ENCODE results near the gene ORMDL3. TPM values are rescaled to one million over a fixed set of nuclear protein-coding genes. Genes with fewer than 3 reads are reported as not detected.

The ORMDL3 gene
- polyA plus RNA-seq, 4 donors = 60.7 to 75.3 (median 72.0) TPM

Other genes starting within 250 kb of the ORMDL3 start
- gene PGAP3, start 239.5 kb downstream of the ORMDL3 start, polyA plus RNA-seq = 10 to 100 TPM; 20.6 to 41.1 (median 28.6) TPM
- gene ERBB2, start 227.5 kb downstream of the ORMDL3 start, polyA plus RNA-seq = 100 to 1,000 TPM in 1 of 4 donors, 10 to 100 TPM in 3; 43.0 to 208 (median 69.7) TPM
- 100 to 1,000 TPM in 2 of 4 donors, 10 to 100 TPM in 2; 51.5 to 155 (median 114) TPM for gene MIEN1, start 197.1 kb downstream of the ORMDL3 start, polyA plus RNA-seq
- gene GRB7, start 189.7 kb downstream of the ORMDL3 start, polyA plus RNA-seq = 10 to 100 TPM; 10.9 to 42.4 (median 13.0) TPM
- gene IKZF3, start 63.3 kb downstream of the ORMDL3 start, polyA plus RNA-seq = 1 to 10 TPM in 3 of 4 donors, under 1 TPM in 1; 0.67 to 1.6 (median 1.4) TPM
- gene ZPBP2, start 59.4 kb downstream of the ORMDL3 start, polyA plus RNA-seq = not detected
- gene GSDMB, start 9.0 kb downstream of the ORMDL3 start, polyA plus RNA-seq = 100 to 1,000 TPM in 3 of 4 donors, 10 to 100 TPM in 1; 31.9 to 255 (median 165) TPM
- gene LRRC3C, start 131 bp upstream of the ORMDL3 start, polyA plus RNA-seq = under 1 TPM in 1 of 4 donors, not detected in 3; 0.10 TPM
- under 1 TPM in 3 of 4 donors, not detected in 1; 0.04 to 0.63 (median 0.54) TPM for gene GSDMA, start 35.4 kb upstream of the ORMDL3 start, polyA plus RNA-seq
- gene PSMD3, start 53.2 kb upstream of the ORMDL3 start, polyA plus RNA-seq = 10 to 100 TPM; 43.6 to 93.6 (median 62.3) TPM
- gene CSF3, start 87.8 kb upstream of the ORMDL3 start, polyA plus RNA-seq = 1 to 10 TPM in 2 of 4 donors, not detected in 2; 2.0 to 2.8 TPM
- 10 to 100 TPM; 43.0 to 72.0 (median 57.1) TPM for gene MED24, start 126.8 kb upstream of the ORMDL3 start, polyA plus RNA-seq
- 10 to 100 TPM; 22.4 to 67.5 (median 43.4) TPM for gene THRA, start 135.4 kb upstream of the ORMDL3 start, polyA plus RNA-seq
- gene NR1D1, start 173.0 kb upstream of the ORMDL3 start, polyA plus RNA-seq = 10 to 100 TPM in 2 of 4 donors, 1 to 10 TPM in 2; 2.7 to 25.1 (median 12.1) TPM
- gene MSL1, start 194.4 kb upstream of the ORMDL3 start, polyA plus RNA-seq = 100 to 1,000 TPM in 1 of 4 donors, 10 to 100 TPM in 3; 53.1 to 120 (median 69.3) TPM
- gene CASC3, start 212.9 kb upstream of the ORMDL3 start, polyA plus RNA-seq = 10 to 100 TPM; 24.2 to 55.1 (median 32.8) TPM
- gene RAPGEFL1, start 249.9 kb upstream of the ORMDL3 start, polyA plus RNA-seq = 100 to 1,000 TPM in 1 of 4 donors, 10 to 100 TPM in 3; 24.5 to 121 (median 57.9) TPM